ENCODE measurements around the gene PTPRG.

Gene PTPRG

GRCh38 chr3:61806810-61807209 is 245.4 kb downstream of the PTPRG start:
- H3K4me3 ChIP-seq (ENCODE audit: low read depth, low read length), result no peak overlapping the region
- TF ChIP-seq, protein P1, sequence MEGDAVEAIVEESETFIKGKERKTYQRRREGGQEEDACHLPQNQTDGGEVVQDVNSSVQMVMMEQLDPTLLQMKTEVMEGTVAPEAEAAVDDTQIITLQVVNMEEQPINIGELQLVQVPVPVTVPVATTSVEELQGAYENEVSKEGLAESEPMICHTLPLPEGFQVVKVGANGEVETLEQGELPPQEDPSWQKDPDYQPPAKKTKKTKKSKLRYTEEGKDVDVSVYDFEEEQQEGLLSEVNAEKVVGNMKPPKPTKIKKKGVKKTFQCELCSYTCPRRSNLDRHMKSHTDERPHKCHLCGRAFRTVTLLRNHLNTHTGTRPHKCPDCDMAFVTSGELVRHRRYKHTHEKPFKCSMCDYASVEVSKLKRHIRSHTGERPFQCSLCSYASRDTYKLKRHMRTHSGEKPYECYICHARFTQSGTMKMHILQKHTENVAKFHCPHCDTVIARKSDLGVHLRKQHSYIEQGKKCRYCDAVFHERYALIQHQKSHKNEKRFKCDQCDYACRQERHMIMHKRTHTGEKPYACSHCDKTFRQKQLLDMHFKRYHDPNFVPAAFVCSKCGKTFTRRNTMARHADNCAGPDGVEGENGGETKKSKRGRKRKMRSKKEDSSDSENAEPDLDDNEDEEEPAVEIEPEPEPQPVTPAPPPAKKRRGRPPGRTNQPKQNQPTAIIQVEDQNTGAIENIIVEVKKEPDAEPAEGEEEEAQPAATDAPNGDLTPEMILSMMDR (IDR thresholded peaks at IDR 0.05), result no peak

GRCh38 chr3:61807865-61808276 is 246.5 kb downstream of the PTPRG start:
- Histone ChIP-seq H3K27me3 (ENCODE audit: control insufficient read depth, insufficient read depth, low read length) (no peaks in the 10 kb centered on the region), H2AFZ (peak overlapping the region; percentile 14), H3K9ac (no peak overlapping the region), H3K27ac (peak overlapping the region; percentile 86), H3K79me2 (peaks cover 17% of the 10 kb centered on the region), H3K4me3 (ENCODE audit: low read depth, low read length) (peak overlapping the region; percentile 12), H3K9me3 (ENCODE audit: control insufficient read depth, low read length) (no peaks in the 10 kb centered on the region), H3K4me1 (peaks cover 84% of the 10 kb centered on the region), H3K4me2 (ENCODE audit: low read length) (peak overlapping the region; percentile 55), H3K36me3 (ENCODE audit: control insufficient read depth, insufficient read depth, low read length) (no peaks in the 10 kb centered on the region)
- TF ChIP-seq, protein P1 (IDR thresholded peaks at IDR 0.05), result no peak

More at GRCh38 chr3:61806810-61807209, 245.4 kb downstream of the PTPRG start:
- H3K4me1 ChIP-seq, result peaks cover 83% of the 10 kb centered on the region
- H2AFZ ChIP-seq, result no peak overlapping the region
- H3K36me3 ChIP-seq (ENCODE audit: control insufficient read depth, insufficient read depth, low read length), result no peaks in the 10 kb centered on the region
- H3K4me2 ChIP-seq (ENCODE audit: low read length), result peak overlapping the region; percentile 55
- H3K79me2 ChIP-seq, result peaks cover 15% of the 10 kb centered on the region
- H3K9me3 ChIP-seq (ENCODE audit: control insufficient read depth, low read length), result no peaks in the 10 kb centered on the region
- H3K27ac ChIP-seq, result peak overlapping the region; percentile 86
- no peak overlapping the region for H3K9ac ChIP-seq
- no peaks in the 10 kb centered on the region for H3K27me3 ChIP-seq (ENCODE audit: control insufficient read depth, insufficient read depth, low read length)

GRCh38 chr3:61808526-61808925 is 247.2 kb downstream of the PTPRG start:
- peak overlapping the region; percentile 86 for H3K27ac ChIP-seq
- H3K4me1 ChIP-seq, result peaks cover 81% of the 10 kb centered on the region
- TF ChIP-seq, protein P1 (IDR thresholded peaks at IDR 0.05), result no peak
- H3K4me2 ChIP-seq (ENCODE audit: low read length), result peak overlapping the region; percentile 55
- H3K79me2 ChIP-seq, result peaks cover 17% of the 10 kb centered on the region
- no peaks in the 10 kb centered on the region for H3K36me3 ChIP-seq (ENCODE audit: control insufficient read depth, insufficient read depth, low read length)
- no peaks in the 10 kb centered on the region for H3K27me3 ChIP-seq (ENCODE audit: control insufficient read depth, insufficient read depth, low read length)
- no peak overlapping the region for H3K4me3 ChIP-seq (ENCODE audit: low read depth, low read length)
- H2AFZ ChIP-seq, result no peak overlapping the region
- H3K9me3 ChIP-seq (ENCODE audit: control insufficient read depth, low read length), result no peaks in the 10 kb centered on the region
- no peak overlapping the region for H3K9ac ChIP-seq

DNA sequence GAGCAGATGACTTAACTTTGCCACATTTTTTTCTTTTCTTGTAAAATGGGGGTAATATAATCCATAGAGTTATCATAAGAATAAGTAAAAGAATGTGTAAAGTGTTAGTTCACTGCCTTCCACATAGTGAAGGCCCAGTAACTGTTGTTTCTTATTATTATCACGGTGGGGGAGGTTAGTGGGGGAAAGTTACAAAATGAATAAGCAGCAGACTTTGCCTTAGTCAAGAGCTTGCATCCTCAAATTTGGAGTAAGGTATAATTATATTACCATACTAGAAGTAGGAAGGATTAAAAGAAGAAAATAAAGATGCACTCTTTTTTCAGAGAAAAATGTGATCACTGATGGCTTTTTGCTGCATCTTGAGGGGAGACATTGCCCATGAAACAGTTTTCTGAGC is 247.6 kb downstream of the PTPRG start:
- H2AFZ ChIP-seq, result no peak overlapping the region
- H3K4me1 ChIP-seq, result peaks cover 76% of the 10 kb centered on the region
- H3K9ac ChIP-seq, result no peak overlapping the region

DNA sequence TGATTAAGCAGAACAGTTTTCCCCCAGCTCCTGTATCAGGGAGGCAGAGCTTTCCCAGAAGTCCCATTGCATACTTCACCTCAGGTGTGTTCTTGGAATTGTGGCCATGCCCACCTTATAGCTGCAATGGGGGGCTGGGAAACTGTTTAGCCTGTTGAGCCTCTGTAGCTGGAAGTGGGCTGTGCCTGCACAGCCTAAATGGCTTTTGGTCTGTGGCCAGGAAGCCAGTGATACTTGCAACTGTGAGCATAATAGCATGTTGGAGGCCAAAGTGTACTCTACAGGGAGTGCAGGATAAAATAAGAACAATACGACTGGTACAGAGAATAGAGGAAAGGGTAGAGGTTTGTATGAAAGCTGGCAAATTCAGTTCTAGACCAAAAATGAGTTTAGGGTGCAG is 248.5 kb downstream of the PTPRG start:
- Histone ChIP-seq H3K4me1 (peaks cover 78% of the 10 kb centered on the region), H3K9me3 (ENCODE audit: control insufficient read depth, low read length) (no peaks in the 10 kb centered on the region), H3K4me3 (ENCODE audit: low read depth, low read length) (no peak overlapping the region), H3K27ac (peak overlapping the region; percentile 86), H2AFZ (no peak overlapping the region), H3K27me3 (ENCODE audit: control insufficient read depth, insufficient read depth, low read length) (no peaks in the 10 kb centered on the region), H3K36me3 (ENCODE audit: control insufficient read depth, insufficient read depth, low read length) (no peaks in the 10 kb centered on the region), H3K4me2 (ENCODE audit: low read length) (no peak overlapping the region), H3K9ac (no peak overlapping the region), H3K79me2 (peaks cover 21% of the 10 kb centered on the region)
- TF ChIP-seq, protein P1 (IDR thresholded peaks at IDR 0.05), result no peak

More for the DNA sequence above, 247.6 kb downstream of the PTPRG start:
- H3K27ac ChIP-seq, result peak overlapping the region; percentile 86
- no peaks in the 10 kb centered on the region for H3K9me3 ChIP-seq (ENCODE audit: control insufficient read depth, low read length)
- H3K27me3 ChIP-seq (ENCODE audit: control insufficient read depth, insufficient read depth, low read length), result no peaks in the 10 kb centered on the region
- H3K4me3 ChIP-seq (ENCODE audit: low read depth, low read length), result peak overlapping the region; percentile 11
- TF ChIP-seq, protein P1 (IDR thresholded peaks at IDR 0.05), result no peak
- no peaks in the 10 kb centered on the region for H3K36me3 ChIP-seq (ENCODE audit: control insufficient read depth, insufficient read depth, low read length)
- H3K4me2 ChIP-seq (ENCODE audit: low read length), result peak overlapping the region; percentile 55
- peaks cover 17% of the 10 kb centered on the region for H3K79me2 ChIP-seq

Measured in parathyroid adenoma (tissue), 2 donors.